Cerebellar cortex (tissue), 1 donor: Measurements from ENCODE around the gene FAM20A.

Source experiments
- DNase-seq: peaks from one replicate; pipeline ENCODE4 v3.0.0-alpha.2; 2015; ENCODE audit warnings: low spot score

Gene FAM20A

GRCh38 chr17:68608515-68609130 is 7.5 kb upstream of the FAM20A start:
- DNase-seq: no peak

GRCh38 chr17:68606451-68607307 is 5.5 kb upstream of the FAM20A start:
- no peak for DNase-seq

DNA sequence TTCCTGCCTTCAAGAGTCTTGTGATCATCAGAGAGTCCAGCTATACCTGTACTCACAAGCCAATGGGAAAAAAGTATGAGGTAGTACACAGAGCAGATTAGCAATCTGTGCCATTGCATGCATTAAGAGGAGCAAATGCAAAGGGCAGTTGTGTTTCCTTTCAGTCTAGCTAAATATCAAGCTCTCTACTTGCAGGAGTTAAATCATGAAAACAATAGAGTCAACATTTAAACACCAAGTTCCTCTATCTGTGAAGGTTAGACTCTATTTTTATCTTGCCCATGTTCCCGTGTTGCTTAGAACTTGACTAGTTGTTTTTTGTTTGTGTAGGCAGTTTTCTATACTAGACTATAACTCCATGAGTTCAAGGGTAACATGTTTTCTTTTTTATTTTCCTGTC is 4.7 kb upstream of the FAM20A start:
- no peak for DNase-seq

DNA sequence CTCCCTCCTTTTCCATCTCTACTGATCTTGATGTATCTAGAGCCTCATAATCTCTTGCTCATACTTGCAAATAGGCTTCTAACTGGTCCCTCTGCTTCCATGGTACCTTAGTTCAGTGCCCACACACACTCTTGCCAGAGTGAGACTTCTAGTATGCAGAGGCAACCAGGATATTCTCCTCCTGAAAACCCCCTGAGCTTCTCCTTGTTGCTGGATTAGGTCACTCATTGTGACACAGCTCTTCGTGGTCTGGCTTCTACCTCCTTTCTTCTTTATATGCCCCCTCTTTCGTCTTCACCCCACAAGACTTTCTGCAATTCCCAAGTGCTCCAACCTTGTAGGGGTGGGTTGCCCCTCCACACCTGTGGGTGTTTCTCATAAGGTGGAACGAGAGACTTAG is 2.5 kb upstream of the FAM20A start:
- no peak for DNase-seq

- no peak for DNase-seq
These were observed 1.9 kb upstream of the FAM20A start for GRCh38 chr17:68603027-68603426.

- no peak for DNase-seq
These were observed 1.1 kb upstream of the FAM20A start for GRCh38 chr17:68602289-68602688.

GRCh38 chr17:68601565-68602288 is 560 bp upstream of the FAM20A start:
- no peak for DNase-seq

DNA sequence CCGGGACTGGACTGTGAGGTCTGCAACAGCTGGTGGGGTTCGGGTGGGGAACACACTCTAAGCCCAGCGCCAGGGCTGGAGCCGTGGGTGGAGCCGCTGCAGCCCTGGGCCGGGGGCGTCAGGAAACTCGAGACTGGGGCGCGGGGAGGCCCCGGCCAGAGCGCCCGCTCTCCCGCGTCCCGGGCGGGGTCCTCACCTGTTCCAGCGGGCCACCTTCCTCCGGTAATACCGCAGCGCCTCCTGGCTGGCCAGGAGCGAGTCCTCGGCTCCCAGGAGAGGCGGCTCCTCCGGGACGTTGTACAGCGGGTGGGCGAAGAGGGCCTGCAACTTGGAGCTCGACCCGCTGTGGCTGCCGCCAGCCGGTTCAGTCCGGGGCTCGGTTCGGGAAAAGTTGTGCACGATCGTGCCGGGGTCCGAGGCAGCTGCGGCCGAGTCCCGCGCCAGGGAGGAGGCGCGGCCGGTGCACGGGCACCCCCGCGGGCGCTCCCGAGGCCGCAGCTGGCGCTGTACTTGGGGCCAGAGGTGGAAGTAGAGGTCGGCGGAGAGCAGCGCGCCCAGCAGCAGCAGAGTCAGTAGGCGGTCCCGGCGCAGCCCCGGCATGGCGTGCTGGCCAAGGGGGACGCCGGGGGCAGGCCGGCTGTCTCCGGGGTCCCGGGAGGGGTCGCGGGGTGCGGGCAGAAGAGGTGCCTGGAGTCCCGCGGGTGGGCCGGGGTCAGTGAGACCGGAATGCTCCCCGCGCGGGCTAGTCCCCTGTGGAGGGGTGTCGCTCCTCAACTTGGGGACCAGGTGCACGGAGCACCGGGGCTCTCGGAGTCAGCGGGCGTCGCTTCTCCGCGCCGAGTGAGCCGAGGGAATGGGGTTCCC is 868 bp downstream of the FAM20A start:
- DNase-seq: no peak

DNA sequence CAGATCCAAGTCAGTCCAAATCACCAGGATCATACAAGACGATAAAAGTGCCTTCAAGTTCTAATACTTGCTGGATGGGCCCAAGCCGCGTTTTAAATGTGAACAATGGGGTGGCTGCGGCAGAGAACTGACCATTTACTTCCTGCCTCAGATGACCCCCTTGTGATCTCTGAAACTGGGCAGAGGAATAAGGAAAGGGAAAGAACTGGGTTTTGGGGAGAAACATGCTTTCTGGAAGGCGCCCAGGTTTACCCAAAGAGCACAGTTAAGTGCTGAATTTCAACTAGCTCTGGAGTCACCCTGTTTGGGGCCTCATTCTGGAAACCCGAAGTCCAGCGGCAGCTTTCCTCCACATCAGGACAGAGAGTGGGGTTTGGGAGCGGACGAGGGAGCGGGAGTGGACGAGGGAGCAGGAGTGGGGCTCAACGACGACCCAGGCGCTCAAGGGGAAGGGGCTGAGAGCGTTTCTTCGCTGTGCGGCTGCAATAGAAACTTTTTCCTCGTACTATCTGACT is 1.6 kb downstream of the FAM20A start:
- DNase-seq: no peak

DNA sequence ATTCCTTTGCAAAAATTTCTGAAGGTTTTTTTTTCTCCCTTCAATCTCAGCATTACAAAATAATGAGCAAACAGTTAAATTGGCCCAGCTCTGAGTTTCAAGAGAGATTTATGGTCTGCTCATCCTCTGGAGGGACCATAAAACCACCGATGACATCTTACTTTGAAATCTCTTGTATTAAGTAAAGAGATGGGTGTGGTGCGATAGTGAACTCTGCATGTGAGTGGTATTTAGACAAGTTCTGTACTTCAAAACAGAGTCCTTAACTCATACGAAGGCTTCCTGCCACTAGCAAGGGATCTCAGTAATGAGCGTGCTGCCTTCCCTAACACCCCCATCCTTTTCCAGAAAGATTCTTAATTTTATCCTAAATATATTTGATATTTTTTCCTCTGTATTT is 2.1 kb downstream of the FAM20A start:
- DNase-seq: no peak

GRCh38 chr17:68598545-68598961 is 2.6 kb downstream of the FAM20A start:
- no peak for DNase-seq

DNA sequence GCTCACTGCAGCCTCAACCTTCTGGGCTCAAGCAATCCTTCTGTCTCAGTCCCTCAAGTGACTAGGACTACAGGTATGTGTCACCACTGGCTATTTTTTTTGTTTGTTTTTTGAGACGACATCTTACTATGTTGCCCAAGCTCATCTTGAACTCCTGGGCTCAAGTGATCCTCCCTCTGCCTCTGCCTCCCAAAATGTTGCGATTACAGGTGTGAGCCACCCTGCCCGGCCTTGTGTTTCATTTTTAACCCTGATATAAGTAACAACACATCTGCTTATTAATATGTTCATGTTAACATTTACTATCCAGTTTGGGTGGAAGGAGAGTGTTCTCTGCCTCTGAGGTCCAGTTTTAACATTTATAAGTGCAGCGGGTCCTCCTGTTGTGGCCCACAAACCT is 3.1 kb downstream of the FAM20A start:
- no peak for DNase-seq

DNA sequence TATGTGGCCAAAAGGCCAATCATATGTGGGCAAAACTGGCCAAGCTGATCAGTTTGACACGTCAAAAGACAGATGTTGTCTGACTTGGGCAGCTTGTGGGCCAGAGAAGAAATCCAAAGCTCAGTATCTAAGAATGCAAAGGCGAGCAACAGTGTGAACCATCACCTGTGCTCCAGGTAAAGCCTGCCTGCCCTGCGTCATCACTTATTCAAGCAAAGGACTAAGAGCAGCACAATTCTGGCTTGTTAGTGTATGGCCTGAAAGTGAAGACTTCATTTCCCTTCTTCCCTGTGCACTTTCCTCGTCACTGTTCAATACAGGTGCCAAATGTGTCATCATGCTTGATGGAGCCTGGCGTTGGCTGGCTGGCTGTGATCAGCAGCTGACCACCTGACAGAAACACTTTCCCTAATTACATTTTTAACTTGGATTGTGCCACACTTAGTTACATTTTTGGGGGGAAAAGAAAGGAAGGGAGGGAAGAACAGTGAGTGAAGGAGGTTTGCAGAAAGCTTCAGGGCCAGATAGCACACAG is 4.7 kb downstream of the FAM20A start:
- DNase-seq: no peak

DNA sequence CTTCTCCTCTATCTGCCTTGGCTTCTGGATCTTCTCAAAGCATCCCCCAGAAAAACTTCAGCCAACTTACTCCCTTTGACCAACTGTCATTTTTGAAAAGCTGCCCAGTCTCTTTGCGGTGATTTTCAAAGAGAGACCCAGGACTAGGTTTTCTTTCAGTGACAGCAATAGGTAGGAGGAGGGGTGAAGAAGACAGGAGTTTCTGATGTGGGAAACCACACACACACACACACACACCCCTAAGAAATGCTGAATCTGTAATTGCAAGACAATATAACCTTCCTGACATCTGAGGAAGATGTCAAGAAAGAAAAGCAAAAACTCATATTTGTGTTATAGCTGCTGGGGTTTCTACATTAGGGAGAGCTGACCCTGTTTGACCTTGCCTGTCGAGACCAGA is 5.2 kb downstream of the FAM20A start:
- no peak for DNase-seq

DNA sequence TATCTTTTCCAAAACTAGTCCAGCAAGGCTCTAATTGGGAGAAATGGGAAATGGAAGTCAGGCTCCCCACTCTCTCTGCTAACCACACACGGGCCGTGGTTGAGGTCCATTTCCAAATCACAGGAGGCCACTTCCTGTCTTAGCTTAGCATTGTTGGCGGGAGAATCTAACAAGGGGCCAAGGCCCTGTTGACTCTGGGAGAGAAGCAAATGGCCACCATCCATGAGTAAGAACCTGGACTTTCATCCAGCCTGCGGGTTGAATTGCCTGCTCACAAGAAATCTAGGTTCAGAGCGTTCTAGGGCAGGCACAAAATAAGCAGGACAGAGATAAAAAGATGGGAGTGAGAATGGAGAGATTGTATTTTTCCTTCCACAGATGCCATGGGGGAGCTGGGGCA is 5.7 kb downstream of the FAM20A start:
- DNase-seq: no peak

GRCh38 chr17:68594552-68594951 is 6.6 kb downstream of the FAM20A start:
- no peak for DNase-seq

GRCh38 chr17:68592682-68593641 is 8.2 kb downstream of the FAM20A start:
- no peak for DNase-seq

GRCh38 chr17:68592009-68592408 is 9.2 kb downstream of the FAM20A start:
- no peak for DNase-seq

- DNase-seq: no peak
These were observed 9.6 kb downstream of the FAM20A start for GRCh38 chr17:68591583-68591982.

DNA sequence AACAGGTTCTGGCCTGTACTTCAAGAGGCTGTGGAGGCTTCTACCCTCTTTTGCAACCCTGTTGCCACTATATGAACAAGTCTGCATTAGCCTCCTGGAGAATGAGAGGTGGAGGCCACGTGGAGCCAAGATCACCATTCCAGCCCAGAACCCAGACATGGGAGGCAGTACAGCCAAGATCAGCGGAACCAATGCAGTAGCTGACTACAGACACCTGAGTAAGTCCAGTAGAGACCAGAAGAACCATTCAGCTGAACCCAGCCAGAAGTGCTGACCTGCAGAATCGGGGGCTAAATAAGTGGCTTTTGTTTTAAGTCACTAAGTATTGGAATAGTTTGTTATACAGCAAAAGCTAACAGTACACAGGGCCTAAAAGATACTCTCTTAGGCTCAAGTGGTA is 12.1 kb downstream of the FAM20A start:
- no peak for DNase-seq
